Measurements from ENCODE around the gene CA10.
A peak's percentile ranks its signal among the peaks of the same experiment; 100 is the strongest.

DNA sequence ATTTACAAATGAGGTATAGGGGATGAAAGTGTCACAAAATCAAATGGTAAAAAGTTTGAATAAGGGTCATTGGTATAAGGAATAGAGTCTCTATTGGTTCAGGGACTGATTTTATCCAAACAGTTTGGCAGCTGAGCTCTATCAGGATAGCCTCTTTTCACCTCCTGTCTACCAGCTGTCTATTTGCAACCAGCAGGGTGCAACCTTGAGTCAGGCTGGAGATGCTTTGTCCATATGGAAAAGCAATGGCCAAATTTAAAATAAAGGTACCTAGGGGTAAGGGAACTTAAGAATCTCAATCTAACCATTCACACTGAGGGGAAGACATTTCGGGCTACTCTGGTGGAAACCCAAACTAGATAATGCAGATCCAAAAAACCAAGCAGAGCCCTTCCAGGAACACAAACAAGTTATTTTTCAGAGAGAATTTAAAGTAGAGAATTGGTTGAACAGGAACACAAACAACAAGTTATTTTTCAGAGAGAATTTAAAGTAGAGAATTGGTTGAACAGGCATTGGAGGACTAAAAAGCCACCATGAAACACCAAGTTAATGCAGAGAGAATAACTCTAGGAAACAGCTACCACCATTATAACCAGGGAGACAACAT is 12.6 kb upstream of the CA10 start:
- TF ChIP-seq, protein P1, sequence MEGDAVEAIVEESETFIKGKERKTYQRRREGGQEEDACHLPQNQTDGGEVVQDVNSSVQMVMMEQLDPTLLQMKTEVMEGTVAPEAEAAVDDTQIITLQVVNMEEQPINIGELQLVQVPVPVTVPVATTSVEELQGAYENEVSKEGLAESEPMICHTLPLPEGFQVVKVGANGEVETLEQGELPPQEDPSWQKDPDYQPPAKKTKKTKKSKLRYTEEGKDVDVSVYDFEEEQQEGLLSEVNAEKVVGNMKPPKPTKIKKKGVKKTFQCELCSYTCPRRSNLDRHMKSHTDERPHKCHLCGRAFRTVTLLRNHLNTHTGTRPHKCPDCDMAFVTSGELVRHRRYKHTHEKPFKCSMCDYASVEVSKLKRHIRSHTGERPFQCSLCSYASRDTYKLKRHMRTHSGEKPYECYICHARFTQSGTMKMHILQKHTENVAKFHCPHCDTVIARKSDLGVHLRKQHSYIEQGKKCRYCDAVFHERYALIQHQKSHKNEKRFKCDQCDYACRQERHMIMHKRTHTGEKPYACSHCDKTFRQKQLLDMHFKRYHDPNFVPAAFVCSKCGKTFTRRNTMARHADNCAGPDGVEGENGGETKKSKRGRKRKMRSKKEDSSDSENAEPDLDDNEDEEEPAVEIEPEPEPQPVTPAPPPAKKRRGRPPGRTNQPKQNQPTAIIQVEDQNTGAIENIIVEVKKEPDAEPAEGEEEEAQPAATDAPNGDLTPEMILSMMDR (IDR thresholded peaks at IDR 0.05), result peak in 3 of 5 experiments; percentile 26 to 38 (median 30)
- TF ChIP-seq POLR2AphosphoS5 (IDR thresholded peaks at IDR 0.05) (no peak), POLR2A (IDR thresholded peaks at IDR 0.05) (no peak), EP300 (IDR thresholded peaks at IDR 0.05; ENCODE audit: low read depth) (no peak)

Data from transverse colon (tissue), 4 donors.